GM18858 (cell line): ENCODE measurements around the gene BIVM.
A peak's percentile ranks its signal among the peaks of the same experiment; 100 is the strongest.

ENCODE experiments used
- ATAC-seq: cut with Tn5 transposase; IDR thresholded peaks from one replicate; pipeline ENCODE4 v1.9.1; 2021; ENCODE audit not compliant: unreplicated experiment

Gene BIVM

DNA sequence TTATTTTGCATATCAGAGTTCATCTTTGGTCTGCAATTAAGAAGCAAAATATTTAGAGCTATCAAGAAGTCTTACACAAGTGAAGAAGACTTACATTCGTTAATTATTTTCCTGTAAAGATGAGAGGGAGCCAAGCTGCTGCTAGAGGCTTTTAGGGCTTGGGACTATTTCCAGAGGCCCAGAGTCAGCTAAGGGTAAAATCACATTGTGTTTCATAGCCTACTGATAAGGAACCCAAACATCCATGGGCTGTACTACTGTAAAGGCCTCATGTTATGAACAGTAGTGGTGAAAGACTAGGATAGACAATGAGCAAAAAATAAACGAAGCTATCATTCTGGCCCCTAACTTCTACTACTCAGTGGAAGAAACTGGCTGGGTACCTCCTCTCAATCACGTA, 14.4 kb upstream of the BIVM start:
- ATAC-seq: no peak

GRCh38 chr13:102788683-102789082, 10.2 kb upstream of the BIVM start:
- ATAC-seq: no peak

- no peak for ATAC-seq
These were observed 6.5 kb upstream of the BIVM start for GRCh38 chr13:102792396-102792795.

DNA sequence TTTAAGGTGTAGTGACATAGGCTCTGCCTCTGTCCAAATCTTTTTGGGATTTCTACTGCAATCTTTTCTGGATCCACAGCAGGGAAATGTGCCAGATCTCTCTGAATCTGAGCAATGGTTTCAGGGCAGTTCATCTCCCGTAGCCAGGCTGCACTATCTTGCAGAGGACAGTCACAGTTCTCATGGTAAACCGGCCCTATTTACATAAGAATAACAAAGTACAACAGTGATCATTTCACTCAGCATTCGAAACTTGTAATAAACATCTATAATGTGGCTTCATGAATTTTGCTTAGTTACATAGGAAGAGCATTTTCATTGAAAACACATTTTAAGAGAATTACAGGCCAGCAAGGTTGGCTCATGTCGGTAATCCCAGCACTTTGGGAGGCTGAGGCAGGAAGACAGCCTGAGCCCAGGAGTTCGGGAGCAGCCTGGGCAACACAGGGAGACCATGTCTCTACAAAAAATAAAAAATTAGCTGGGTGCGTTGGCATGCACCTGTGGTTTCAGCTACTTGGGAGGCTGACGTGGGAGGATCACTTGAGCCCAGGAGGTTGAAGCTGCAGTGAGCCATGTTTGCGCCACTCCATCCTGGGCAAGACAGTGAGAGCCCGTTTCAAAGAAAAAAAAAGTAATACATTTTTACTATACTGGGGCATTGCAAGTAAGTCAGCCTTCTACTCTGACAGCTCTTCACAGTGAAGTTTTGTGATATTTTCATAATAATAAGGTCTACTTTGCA, 5.1 kb upstream of the BIVM start:
- no peak for ATAC-seq

DNA sequence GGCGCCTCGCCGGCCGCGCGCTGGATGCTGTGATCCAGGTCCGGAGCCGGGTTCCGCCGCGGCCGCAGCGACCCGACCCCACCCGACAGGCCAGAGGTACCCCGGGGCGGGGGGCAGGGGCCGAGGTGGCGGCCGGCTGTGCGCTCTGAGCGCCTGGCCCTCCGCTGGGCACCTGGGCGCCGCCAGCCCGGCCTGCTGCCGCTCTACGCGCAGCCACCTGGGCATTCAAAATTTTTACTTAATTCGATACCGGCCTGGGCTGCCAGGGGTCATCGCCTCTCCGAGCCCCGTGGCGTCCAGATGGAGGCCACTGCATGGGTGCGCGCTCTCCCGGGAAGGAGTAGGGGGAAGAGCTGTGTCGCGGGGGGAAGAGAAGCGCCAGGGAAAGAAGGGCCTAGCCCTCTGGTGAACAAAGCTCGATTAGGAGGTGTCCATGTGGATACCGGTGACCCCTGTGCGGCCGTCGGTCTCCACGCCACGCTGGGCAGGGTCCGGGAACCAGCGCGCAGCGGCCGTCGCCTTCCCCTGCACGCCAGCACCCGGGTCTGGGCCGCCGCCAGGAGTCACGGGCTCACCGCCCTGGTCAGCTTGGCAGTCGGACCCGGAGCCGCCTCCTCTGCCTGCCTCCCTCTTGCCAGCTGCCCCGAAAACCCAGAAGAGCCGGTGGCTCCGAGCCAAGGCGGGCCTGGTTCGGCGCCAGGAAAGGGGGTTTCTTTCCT, 666 bp downstream of the BIVM start:
- ATAC-seq: no peak

DNA sequence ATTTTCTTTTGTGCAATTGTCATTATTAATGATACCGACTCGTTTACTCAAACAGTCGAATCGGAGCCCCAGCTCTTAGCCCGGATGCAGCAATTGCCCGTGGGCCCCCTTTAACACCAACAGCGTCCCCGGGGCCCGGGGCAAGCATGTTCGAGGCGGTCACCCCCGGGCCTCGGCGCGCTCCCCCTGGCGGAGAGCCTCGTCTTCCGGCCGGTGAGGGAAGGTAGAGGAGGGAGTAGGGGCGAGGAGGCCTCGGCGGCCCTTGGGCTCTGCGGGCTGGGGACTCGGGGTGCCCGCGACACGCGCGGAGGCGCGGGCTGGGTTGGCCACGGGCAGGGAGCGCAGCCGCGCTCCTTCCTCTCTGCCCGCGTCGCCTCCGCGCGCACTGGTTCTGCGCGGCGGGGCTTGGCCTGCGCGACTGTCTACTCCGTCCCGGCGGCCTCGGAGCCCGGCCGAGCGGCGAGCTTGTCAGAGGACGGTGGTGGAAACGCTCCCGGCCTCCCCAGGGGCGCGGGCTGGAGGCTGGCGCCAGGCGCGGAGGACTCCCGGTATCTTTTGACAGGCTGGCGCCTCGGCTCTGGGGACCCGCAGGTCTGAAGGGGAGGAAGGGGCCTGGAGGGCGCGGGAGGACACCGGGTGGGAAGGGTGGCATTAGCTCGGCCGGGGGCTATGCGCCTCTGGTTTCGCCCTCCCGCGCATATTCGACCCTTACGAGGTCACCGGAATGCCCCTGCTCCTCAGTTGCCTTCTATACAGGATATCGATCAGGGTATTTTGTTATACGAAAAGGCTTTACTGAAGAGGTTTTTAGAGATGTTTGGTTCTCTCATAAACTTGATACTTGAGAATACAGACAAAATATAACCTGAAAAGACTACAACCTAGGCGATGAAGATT, 1.5 kb downstream of the BIVM start:
- peak; percentile 64 for ATAC-seq

GRCh38 chr13:102805680-102806079, 6.8 kb downstream of the BIVM start:
- ATAC-seq: no peak

DNA sequence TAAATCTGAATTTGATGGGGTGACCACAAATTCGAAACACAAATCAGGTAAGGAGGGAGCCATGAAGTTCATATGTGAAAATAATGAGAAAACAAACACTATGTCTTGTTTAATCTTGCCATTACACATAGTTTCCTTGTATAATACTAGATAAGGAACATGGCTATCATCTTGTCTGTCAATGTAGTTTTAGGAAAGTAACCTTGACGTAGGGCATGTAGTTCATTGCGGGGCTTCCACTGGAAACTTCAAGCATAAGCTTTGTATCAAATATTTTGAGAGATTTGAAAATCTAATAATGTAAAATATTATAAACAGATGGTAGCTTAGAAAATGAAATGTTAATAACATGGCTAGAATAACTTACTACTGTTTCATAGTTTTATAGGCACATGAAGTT, 8.8 kb downstream of the BIVM start:
- no peak for ATAC-seq

- ATAC-seq: no peak
These were observed 13.8 kb downstream of the BIVM start for GRCh38 chr13:102812611-102813287.

- ATAC-seq: no peak
These were observed 15.2 kb downstream of the BIVM start for GRCh38 chr13:102814025-102814607.

DNA sequence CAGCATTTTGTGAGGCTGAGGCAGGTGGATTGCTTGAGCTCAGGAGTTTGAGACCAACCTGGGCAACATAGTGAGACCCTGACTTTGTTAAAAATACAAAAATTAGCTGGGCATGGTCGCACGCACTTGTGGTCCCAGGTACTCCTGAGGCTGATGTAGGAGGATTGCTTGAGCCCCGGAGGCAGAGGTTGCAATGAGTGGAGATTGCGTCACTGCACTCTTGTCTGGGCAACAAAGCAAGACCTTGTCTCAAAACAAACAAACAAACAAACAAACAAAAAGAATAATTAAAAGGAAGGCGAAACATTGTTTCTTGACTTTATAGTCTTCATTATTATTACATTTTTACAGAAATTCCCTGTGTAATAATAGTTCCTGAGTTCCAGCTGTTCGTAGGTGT, 15.9 kb downstream of the BIVM start:
- ATAC-seq: no peak

DNA sequence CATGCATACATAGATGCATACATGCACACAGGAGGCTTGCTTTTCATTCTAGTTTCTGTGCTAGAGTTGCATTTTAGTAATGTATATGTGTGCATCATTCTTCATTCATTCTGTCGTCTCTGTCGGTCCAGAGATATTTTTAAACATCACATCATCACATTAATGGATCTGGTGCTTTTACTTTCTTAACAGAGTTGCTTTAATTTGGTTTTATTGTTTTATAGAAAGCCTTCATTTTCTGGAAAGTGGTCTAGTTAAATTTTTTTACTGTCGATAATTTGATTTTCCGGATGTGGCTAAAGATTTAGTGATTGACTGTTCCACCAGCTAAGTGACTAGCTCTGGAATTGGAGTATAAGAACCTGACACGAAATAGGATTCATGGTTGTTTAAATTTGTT, 16.9 kb downstream of the BIVM start:
- ATAC-seq: no peak

- no peak for ATAC-seq
These were observed 17.8 kb downstream of the BIVM start for GRCh38 chr13:102816708-102817107.

DNA sequence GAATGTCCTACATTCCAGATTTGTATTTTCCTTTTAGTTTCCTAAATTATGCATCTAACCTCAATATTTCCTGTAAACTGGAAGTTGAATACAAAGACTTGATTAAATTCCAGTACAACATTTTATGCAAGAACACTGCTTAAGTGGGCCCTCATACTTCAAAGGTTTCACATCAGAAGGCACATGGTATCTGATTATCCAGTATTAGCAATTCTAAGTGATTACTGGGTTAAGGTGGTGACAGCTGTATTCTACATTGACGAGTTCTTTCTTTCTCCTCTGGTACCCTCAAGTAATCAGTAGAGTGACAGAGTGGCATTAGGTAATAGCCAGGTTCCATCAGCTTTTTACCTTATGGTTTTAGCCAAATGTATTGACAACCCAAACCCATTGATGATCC, 18.3 kb downstream of the BIVM start:
- no peak for ATAC-seq

DNA sequence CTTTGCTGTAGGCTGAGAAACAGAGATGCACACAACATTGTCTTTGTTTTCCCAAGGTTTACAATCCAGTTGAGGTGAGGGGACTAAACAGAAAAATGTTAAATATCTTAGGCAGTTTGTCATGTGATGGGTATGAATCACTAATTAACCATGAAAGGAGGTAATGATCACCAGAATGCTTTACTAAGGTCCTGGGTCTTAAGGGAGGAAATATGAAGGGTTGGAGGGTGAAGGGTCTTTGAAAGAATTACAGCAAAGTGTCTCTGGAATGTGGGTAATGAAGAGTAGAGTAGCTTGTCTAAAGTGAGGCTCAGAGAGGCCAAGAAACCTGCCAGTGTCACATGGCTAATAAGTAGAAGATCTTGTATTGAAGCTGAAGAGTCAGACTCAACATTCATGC, 19.0 kb downstream of the BIVM start:
- no peak for ATAC-seq

DNA sequence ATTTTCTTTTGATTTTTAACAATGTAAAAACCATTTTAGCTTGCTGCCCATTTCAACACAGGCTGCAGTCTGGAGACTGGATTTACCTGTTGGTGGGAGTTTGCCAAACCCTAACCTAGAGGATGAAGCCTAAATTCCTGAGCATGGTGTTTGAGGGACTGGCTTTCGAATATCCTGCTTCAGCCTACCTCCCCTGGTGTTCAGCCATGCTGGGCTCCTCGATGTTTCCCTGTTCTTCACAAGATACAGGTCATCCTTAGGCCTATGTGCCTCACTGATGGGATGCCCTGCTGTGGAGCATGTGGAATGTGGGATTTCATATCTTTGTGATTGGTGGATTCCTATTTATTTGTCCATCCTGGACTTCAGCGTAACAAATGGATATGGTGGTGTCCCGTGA, 26.5 kb downstream of the BIVM start:
- ATAC-seq: no peak

DNA sequence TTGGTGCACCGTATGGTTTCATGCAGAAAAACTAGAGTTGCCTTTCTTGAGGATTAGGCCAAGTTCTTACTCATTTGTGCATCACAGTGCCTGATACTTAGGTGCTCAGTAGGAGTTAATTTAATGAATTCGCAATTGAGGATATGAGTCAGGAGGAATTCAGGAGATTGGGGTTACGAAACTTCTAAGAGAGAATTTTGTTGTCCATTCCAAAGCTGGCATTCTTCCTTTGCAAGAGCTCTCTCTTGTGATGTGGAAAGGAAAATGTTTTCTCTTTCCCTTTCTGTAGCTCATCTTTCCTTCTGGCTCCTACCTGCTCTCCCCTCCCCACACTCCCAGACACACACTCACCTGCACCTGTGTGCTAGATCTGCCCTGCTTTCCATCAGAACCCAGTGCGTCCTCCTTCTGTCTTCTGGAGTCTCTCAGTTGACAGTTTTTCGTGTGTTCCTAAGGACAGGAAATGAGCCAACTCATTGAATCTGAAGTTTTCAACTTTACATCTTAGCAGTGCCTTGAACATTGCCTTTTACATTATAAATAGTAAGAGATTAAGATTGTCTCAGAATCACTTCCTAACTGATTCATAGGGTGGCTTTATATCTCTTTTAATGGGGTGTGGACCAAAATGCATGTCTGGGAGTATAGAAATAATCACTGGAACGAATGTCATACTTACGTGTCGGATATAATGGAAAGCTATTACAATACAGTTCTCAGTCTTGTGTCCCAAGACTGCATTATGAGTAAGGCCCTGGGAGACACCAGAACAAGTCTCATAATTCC, 27.2 kb downstream of the BIVM start:
- no peak for ATAC-seq

GRCh38 chr13:102830646-102831045, 31.7 kb downstream of the BIVM start:
- no peak for ATAC-seq

DNA sequence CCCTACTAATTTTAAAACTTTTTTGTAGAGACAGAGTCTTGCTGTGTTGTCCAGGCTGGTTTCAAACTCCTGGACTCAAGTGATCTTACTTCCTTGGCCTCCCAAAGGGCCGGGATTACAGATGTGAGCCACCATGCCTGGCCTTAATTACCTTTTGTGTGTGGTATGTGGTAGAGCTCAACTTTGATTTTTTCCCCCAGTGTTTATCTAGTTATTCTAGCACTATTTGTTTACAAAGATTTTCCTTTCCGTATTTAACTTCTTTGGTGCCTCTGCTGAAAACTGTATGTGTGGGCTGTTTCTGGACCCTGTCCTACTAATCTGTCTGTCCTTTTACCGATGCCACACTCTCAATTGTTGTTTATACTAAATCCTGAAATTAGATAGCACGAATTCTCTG, 37.6 kb downstream of the BIVM start:
- ATAC-seq: no peak

DNA sequence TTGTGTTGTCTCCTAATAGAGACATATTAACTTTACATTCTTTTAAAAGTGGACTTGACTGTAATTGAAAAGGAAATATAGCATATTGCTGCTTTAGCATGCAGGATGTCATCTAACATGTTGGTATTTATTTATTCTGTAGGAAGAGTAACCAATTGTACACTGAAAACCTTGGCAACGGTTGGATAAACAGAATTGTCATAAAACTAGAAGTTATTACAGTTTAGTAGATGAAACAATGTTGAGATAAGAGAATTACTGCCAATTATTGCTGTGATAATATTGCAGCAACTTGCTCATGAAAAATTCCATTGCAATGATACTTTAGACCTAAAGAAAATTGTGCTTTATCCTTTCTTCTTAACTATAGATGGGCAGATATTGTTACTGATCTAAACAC, 39.4 kb downstream of the BIVM start:
- ATAC-seq: no peak
